GM19452 (cell line): ENCODE results near the gene STEAP3.

Experiments used
- ATAC-seq: cut with Tn5 transposase; IDR thresholded peaks from one replicate; pipeline ENCODE4 v1.9.1; 2021; ENCODE audit not compliant: unreplicated experiment

The STEAP3 gene

DNA sequence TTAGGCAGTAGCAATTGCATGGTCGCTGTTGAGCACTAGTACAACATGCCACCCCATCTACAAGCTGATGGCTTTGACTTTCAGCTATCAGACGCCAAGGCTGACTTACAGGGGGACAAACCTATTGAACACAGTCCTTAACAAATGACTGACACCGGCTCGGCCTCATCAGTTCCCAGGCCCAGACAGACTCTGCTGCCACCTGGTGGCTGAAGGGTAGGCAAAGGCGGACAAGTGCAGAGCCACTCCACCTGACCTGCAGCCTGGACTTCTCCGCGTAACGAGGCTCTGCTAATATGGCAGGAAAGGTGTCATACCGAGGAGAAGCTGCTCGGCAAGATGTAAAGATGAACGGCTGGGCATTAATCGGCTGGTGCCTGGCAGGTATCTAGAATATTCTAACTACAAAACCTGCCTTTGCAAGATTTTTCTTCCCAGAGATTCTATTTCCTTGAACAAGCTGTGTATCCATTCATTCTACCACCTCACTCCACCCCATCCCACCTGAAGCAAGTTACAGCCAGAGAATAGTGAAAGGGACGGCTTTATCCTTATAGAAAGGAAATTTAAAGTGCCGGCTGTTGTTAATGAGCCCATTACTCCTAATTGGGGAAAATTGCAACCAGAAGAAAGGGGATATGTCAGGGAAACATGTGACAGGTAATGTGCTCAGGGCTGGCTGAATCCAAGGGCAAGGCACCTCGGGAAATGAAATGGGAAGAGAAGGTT lies 67.4 kb downstream of the STEAP3 start:
- ATAC-seq = no peak

DNA sequence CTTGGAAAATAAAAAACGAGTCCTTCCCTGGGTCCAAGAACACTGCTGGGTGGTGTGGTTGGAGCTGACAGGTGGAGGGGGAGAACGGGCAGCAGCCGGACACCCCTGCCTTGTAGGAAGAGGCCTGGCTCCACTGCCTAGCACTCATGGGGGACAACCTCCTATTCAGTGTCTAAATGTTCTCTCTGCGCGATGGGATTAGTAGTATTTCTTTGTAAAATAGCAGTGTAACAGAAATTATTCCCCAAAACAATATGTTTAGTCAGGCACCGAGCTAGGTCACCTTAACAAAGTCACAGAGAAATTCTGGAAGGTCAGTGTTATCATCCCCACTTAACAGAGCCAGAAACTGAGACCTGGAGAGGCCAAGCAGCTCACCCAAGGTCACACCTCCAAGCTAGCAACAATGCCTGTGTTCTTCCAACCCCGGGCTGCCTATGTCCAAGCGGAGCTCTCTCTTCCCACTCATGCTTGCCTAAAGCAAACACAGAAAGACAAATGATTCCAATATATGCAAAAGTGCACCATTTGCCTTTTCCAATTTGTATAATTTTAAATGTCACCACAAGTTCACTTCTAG lies 68.0 kb downstream of the STEAP3 start:
- ATAC-seq = no peak

- no peak for ATAC-seq
Measured at GRCh38 chr2:119292226-119292625, 68.6 kb downstream of the STEAP3 start.

DNA sequence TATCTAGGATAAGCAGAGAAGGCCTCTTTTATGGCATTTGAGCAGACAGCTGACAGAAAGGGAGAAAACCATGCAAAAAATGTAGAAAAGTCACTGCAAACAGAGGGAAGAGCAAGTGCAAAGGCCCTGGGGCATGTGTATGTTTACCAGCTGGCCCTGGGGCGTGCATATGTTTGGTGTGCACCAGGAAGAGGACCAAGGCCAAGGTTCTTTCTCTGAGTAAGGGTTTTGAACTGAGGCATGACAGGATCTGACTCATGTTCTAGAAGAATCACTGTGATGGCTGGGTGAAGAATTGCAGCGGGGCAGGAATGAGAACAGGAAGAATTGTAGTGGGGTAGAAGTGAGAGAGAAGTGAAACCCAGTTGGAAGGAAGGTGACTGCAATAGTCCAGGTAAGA lies 69.6 kb downstream of the STEAP3 start:
- ATAC-seq = no peak

DNA sequence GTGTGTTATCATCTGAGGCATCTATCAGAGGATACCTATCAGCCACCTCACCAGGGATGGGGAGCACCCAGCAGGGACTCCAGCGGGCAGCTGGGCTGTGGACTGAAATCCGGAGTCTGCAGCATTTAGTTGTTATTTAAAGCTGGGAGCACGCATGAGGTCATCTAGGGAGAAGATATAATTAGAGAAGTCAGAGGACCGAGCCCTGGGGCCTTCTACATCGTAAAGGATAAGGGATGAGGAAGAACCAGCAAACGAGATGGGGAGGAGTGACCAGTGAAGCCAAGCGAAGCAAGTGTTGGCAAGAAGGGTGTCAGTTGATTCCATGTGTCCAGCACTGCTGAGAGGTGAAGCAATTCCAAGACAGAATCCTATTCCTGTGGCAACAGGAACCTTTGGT lies 70.3 kb downstream of the STEAP3 start:
- no peak for ATAC-seq

DNA sequence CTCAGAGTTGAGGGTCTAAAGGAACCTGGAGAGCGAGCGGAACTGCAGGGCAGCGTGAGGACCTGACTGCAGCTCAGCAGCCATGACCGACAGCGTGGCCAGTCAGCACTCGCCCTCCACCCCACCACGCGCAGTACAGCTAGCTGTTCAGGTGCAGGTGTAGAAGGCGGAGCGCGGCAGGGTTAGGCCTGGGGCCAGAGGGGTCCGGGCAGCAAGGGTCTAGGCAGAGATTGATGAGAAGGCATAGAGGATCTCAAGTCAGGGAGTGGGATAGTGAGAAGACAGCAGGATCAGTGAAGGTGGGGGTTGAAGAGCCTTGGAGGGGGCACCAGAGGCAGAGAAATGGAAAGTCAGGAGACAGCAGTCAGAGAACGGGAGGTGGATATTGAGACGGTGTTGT lies 71.0 kb downstream of the STEAP3 start:
- ATAC-seq = no peak

DNA sequence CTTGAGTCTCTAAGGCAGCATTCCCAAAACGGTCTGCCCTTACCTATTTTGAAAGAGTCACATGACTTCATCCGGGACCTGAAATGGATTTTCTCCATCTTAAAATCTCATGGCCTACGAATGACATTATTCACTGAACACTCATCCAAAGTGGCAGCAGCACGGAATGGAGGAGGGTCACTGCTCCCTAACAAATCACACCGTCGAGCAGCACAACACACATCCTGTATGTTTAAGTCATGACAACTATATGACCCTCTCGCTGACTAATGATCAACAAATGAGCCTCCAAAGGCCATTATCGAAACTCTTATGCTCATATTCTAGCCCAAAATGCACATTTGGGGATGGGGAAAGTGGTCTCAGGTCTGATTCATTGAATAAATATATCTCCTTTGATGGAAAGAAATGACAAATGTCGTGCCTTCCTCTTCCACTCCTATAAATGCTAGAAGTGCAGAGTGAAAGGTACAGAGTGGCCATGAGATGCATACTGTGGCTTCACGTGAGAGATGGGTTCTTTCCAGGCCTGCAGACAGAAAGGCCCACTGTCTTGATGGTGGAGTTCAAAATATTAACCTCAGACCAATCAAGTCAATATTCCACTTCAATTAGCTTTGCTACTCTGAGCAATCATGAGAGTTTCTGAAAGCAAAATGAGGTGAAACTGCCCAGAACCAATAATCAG lies 72.2 kb downstream of the STEAP3 start:
- ATAC-seq = no peak

GRCh38 chr2:119301413-119301812 lies 77.8 kb downstream of the STEAP3 start:
- ATAC-seq = no peak

DNA sequence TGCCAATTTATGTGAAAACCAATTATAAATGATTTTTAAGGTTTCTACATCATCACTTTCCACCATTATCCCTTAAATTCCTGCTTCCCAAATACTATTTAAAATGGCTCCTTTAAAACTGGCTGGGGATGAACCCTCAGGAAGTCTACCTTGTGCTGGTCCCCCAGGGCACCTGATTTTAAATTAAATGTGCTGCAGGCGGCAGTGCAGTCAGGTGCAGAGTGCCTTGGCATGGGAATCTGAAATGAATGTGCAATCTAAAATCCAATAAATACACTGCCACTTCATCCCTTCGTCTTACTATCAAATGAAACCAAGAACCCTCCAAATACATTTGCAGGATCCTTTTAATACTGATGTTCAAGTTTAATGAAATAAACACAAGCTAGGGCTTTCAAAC lies 81.2 kb downstream of the STEAP3 start:
- no peak for ATAC-seq

- no peak for ATAC-seq
Measured at GRCh38 chr2:119305497-119306195, 82.0 kb downstream of the STEAP3 start.

DNA sequence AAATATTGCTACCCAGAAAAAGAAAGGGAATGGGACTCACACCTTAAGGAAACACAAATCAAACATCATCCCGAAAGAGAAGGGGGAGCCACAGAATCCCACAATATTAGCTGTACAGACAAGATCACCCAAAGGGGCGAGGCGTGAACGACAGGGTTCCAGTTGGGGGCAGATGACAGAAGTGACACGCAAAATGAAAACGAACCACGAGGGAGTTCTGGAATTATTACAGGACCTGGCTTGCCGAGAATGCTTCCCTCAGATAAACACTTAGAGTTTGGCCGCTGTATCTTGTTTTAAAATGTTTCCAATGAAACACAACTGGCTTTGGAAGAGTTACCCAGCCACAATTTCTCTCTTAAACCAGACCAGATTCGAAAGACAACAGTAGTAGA lies 82.6 kb downstream of the STEAP3 start:
- no peak for ATAC-seq

- ATAC-seq = no peak
Measured at GRCh38 chr2:119307419-119308140, 83.9 kb downstream of the STEAP3 start.

DNA sequence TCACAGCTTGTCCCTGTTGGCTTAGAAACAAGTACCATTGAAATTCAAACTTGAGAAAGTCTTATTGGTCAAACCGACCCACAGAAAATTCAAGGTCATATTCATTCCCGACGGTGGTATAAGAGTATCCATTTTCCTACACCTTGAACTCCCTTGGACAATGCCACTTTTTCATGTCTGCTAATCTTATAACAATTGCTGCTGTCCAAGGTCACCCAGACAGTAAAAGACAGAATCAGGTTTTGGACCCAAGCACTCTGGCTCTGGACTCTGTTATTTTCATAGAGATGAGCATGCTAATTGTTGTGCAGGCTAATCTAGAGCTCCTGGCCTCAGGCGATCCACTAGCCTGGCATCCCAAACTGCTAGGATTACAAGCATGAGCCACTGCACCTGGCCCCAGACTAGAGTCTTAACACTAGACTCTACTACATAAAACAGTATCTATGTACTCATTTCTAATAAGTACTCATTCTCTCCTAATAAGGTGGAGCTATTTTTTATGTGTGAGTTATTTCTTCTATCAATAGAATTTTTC lies 85.2 kb downstream of the STEAP3 start:
- ATAC-seq = no peak

DNA sequence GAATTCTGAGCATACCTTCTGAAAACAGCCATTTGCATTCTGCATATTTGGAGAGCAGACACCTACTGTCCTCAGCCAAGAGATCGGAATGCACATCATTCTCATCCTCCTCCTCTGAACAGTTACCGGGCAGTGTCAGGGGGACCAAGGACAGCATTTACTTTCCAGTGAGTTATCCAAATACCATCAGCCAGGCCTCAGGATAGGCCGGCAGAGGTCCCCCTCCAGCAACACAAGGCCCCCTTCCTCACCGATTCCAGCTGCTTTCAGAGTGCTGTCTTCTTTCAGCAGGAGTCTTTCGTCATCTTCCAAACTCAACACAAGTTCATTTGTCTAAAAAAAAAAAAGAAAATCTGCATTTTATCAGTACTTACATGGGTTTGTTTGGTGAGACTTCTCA lies 87.7 kb downstream of the STEAP3 start:
- ATAC-seq = no peak

DNA sequence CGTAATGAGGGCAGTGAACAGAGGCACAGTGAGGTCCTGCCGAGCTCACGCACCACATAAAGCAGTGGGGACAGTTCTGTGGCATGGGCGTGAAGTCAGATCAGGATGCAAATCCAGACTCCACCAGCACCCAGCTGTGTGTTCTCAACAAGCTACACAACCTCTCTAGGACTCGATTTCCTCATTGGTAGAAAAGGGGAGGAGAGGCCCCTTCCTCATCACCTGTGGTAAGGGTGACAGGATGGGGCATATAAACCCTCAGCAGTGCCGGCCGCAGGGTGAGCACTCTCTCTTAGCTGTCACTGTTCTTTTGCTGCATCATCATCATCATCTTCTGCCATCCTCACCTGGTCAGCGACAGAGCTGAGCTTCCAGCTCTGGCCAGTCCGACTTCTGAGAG lies 88.2 kb downstream of the STEAP3 start:
- ATAC-seq = no peak
